ENCODE measurements around the gene CTIF. TPM values are rescaled to one million over a fixed set of nuclear protein-coding genes. Genes with fewer than 3 reads are reported as not detected.

Gene CTIF
- total and polyA plus RNA-seq, 12 donors, result 20.5 to 159 (median 57.0) TPM

GRCh38 chr18:48754993-48755473 is 216.2 kb downstream of the CTIF start:
- no peak overlapping the region for H3K27ac ChIP-seq
- WGBS, 4 donors, result 59 to 66% (median 62%) methylated on average over 6 of the region's 6 CpGs

GRCh38 chr18:48756511-48757226 is 217.8 kb downstream of the CTIF start:
- no peaks in the 10 kb centered on the region for H3K9me3 ChIP-seq (replicated peaks in 1 of 3)
- peaks cover 0 to 17% of the 10 kb centered on the region in 2 donors for H3K36me3 ChIP-seq (replicated peaks in 1 of 2)
- no peak for TF ChIP-seq POLR2A (IDR thresholded peaks at IDR 0.05)
- TF ChIP-seq, protein P1, sequence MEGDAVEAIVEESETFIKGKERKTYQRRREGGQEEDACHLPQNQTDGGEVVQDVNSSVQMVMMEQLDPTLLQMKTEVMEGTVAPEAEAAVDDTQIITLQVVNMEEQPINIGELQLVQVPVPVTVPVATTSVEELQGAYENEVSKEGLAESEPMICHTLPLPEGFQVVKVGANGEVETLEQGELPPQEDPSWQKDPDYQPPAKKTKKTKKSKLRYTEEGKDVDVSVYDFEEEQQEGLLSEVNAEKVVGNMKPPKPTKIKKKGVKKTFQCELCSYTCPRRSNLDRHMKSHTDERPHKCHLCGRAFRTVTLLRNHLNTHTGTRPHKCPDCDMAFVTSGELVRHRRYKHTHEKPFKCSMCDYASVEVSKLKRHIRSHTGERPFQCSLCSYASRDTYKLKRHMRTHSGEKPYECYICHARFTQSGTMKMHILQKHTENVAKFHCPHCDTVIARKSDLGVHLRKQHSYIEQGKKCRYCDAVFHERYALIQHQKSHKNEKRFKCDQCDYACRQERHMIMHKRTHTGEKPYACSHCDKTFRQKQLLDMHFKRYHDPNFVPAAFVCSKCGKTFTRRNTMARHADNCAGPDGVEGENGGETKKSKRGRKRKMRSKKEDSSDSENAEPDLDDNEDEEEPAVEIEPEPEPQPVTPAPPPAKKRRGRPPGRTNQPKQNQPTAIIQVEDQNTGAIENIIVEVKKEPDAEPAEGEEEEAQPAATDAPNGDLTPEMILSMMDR (IDR thresholded peaks at IDR 0.05), result no peak
- WGBS, 4 donors, result 80 to 85% (median 84%) methylated on average over 4 of the region's 4 CpGs
- peaks cover 10 to 16% of the 10 kb centered on the region in 2 donors for H3K4me1 ChIP-seq (replicated peaks in 1 of 2)
- H3K27me3 ChIP-seq, result no peaks in the 10 kb centered on the region
- H3K27ac ChIP-seq, result no peak overlapping the region
- intact Hi-C loops (cut with DNase I), result no loop called here
- no peak overlapping the region for H3K4me3 ChIP-seq
- DNase-seq, result no peak

More at GRCh38 chr18:48754993-48755473, 216.2 kb downstream of the CTIF start:
- Histone ChIP-seq H3K9me3 (replicated peaks in 1 of 3) (no peaks in the 10 kb centered on the region), H3K27me3 (no peaks in the 10 kb centered on the region), H3K4me1 (replicated peaks in 1 of 2) (peaks cover 6 to 7% of the 10 kb centered on the region in 2 donors), H3K36me3 (replicated peaks in 1 of 2) (peaks cover 0 to 12% of the 10 kb centered on the region in 2 donors), H3K4me3 (no peak overlapping the region)
- intact Hi-C loops (cut with DNase I), result no loop called here
- no peak for DNase-seq
- TF ChIP-seq, protein P1 (IDR thresholded peaks at IDR 0.05), result no peak
- TF ChIP-seq POLR2A (IDR thresholded peaks at IDR 0.05), result no peak

- Histone ChIP-seq H3K27me3 (no peaks in the 10 kb centered on the region), H3K4me3 (no peak overlapping the region), H3K27ac (no peak overlapping the region), H3K9me3 (replicated peaks in 1 of 3) (no peaks in the 10 kb centered on the region), H3K4me1 (replicated peaks in 1 of 2) (peaks cover 10 to 16% of the 10 kb centered on the region in 2 donors), H3K36me3 (replicated peaks in 1 of 2) (peaks cover 0 to 20% of the 10 kb centered on the region in 2 donors)
- TF ChIP-seq, protein P1 (IDR thresholded peaks at IDR 0.05), result no peak
- no peak for TF ChIP-seq POLR2A (IDR thresholded peaks at IDR 0.05)
- intact Hi-C loops (cut with DNase I), result no loop called here
- no peak for DNase-seq
- 78 to 92% (median 87%) methylated on average over 6 of the region's 6 CpGs for WGBS, 4 donors
Measured at GRCh38 chr18:48757367-48757766, 218.5 kb downstream of the CTIF start.

DNA sequence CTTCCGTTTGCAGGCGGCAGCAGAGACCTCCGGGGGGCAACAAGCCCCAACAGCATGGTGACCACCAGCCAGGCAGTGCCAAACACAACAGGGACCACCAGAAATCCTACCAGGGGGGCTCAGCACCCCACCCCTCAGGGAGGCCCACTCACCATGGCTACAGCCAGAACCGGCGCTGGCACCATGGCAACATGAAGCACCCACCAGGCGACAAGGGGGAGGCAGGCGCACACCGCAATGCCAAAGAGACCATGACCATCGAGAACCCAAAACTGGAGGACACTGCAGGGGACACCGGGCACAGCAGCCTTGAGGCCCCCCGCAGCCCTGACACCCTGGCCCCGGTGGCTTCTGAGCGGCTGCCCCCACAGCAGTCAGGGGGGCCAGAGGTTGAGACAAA is 219.1 kb downstream of the CTIF start:
- intact Hi-C loops (cut with DNase I), result no loop called here
- peaks cover 10 to 16% of the 10 kb centered on the region in 2 donors for H3K4me1 ChIP-seq (replicated peaks in 1 of 2)
- 93 to 97% (median 96%) methylated on average over 4 to 13 of the region's 13 CpGs for WGBS, 4 donors

More for the DNA sequence above, 219.1 kb downstream of the CTIF start:
- Histone ChIP-seq H3K27me3 (no peaks in the 10 kb centered on the region), H3K9me3 (replicated peaks in 1 of 3) (no peaks in the 10 kb centered on the region), H3K36me3 (replicated peaks in 1 of 2) (peaks cover 0 to 20% of the 10 kb centered on the region in 2 donors), H3K27ac (no peak overlapping the region), H3K4me3 (no peak overlapping the region)
- TF ChIP-seq POLR2A (IDR thresholded peaks at IDR 0.05), result no peak
- TF ChIP-seq, protein P1 (IDR thresholded peaks at IDR 0.05), result no peak
- DNase-seq, result no peak
